Gastrocnemius medialis (tissue), 4 donors: Measurements from ENCODE around the gene EMB. TPM values are rescaled to one million over a fixed set of nuclear protein-coding genes. Genes with fewer than 3 reads are reported as not detected.
"Not testable (repeated sequence)": the region's sequence is repeated elsewhere in the genome, so short reads cannot be mapped to it uniquely, and the experiment has no call there.

Source experiments
- ATAC-seq, 2 donors: fragments of 150-250 bp; one replicate each; pipeline ENCODE4 v1.9.1; 2016
- DNase-seq, 2 donors: peaks; one replicate each; pipeline ENCODE4 v3.0.0-alpha.2; 2019
- H3K27ac ChIP-seq, 4 donors: fragments of 200-600 bp; sonication (generic); 1 replicate in 1 of 4; 2 replicates in 3 of 4; pipeline ENCODE4 v1.5.1; 2016 to 2018; ENCODE audit warnings: mild to moderate bottlenecking in 2 of 4, moderate library complexity in 1 of 4
- H3K27me3 ChIP-seq, 3 donors: fragments of 200-600 bp; sonication (generic) in 2 of 3; 1 replicate in 1 of 3; 2 replicates in 2 of 3; pipeline versions ENCODE4 v1.5.1 to v1.6.0; 2016 to 2019; ENCODE audit warnings: mild to moderate bottlenecking in 1 of 3, moderate library complexity in 1 of 3
- H3K36me3 ChIP-seq, 2 donors: fragments of 200-600 bp; sonication (generic) in 1 of 2; one replicate each; pipeline ENCODE4 v1.5.1; 2017 to 2018
- H3K4me1 ChIP-seq, 2 donors: fragments of 200-600 bp; sonication (generic) in 1 of 2; one replicate each; pipeline ENCODE4 v1.5.1; 2016 to 2017; ENCODE audit warnings: mild to moderate bottlenecking in 2 of 2
- H3K4me3 ChIP-seq, 4 donors: fragments of 200-600 bp; sonication (generic) in 3 of 4; 1 replicate in 1 of 4; 2 replicates in 3 of 4; pipeline ENCODE4 v1.5.1; 2016 to 2019; ENCODE audit warnings: mild to moderate bottlenecking in 2 of 4
- H3K9me3 ChIP-seq, 3 donors: fragments of 200-600 bp; sonication (generic) in 2 of 3; 1 replicate in 1 of 3; 2 replicates in 2 of 3; pipeline ENCODE4 v1.5.1; 2016 to 2019
- CTCF ChIP-seq, 5 experiments: fragments of 450-650 bp in 3 of 5; fragments of 200-600 bp in 2 of 5; sonication (generic) in 2 of 5; IDR thresholded peaks in 4 of 5; conservative IDR thresholded peaks in 1 of 5; 1 replicate in 4 of 5; 2 replicates in 1 of 5; pipeline ENCODE4 v1.5.1; 2016 to 2019; ENCODE audit warnings: antibody characterized with exemption in 5 of 5, mild to moderate bottlenecking in 3 of 5, moderate library complexity in 3 of 5
- POLR2A ChIP-seq, 2 donors: fragments of 450-650 bp; IDR thresholded peaks; one replicate each; pipeline ENCODE4 v1.6.1; 2017; ENCODE audit warnings: antibody characterized with exemption in 2 of 2, mild to moderate bottlenecking in 2 of 2, moderate library complexity in 2 of 2
- in situ Hi-C, 4 donors: fragments of 200-750 bp; cut with MboI; loops; one replicate each; pipeline versions ENCODE4 v1.15.0 to v1.8.0; 2017; ENCODE audit warnings: low sequenced_read_pairs in 4 of 4
- intact Hi-C: fragments of 100-400 bp; cut with DNase I; formaldehyde crosslinking; loops from one replicate; pipeline ENCODE4 v1.15.1; 2023; ENCODE audit warnings: low total_unique reads
- total RNA-seq, 4 donors: library from RNA; depleted of rRNA; stranded (reverse); fragments of >200 nt; gene quantifications; one replicate each; pipeline versions ENCODE4 v1.1.0 to v1.2.3, GENCODE V29; 2016

The EMB gene
- total RNA-seq, 4 donors from 2014 or later: 1.9 to 5.3 (median 2.4) TPM

GRCh38 chr5:50445296-50445949 is 4.3 kb upstream of the EMB start:
- in situ Hi-C loops (no loop called here), intact Hi-C loops (no loop called here)
- Histone ChIP-seq H3K9me3 (no peaks in the 10 kb centered on the region), H3K36me3 (no peaks in the 10 kb centered on the region), H3K27me3 (peaks cover 0 to 8% (median 7%) of the 10 kb centered on the region in 3 donors), H3K4me1 (peaks cover 0 to 6% of the 10 kb centered on the region in 2 donors), H3K27ac (no peak overlapping the region), H3K4me3 (no peak overlapping the region)
- ATAC-seq (no peak), DNase-seq (no peak)
- no peak for TF ChIP-seq POLR2A (IDR thresholded peaks at IDR 0.05)
- no peak for TF ChIP-seq CTCF (IDR thresholded peaks at IDR 0.05 in 4 of 5, conservative IDR thresholded peaks at IDR 0.05 in 1 of 5)

GRCh38 chr5:50442559-50443539 is 1.8 kb upstream of the EMB start:
- H3K27ac ChIP-seq, H3K4me3 ChIP-seq, H3K4me1 ChIP-seq, intact Hi-C loops, in situ Hi-C loops, ATAC-seq, DNase-seq, H3K36me3 ChIP-seq, H3K27me3 ChIP-seq, H3K9me3 ChIP-seq: not testable (repeated sequence)

- TF ChIP-seq POLR2A (IDR thresholded peaks at IDR 0.05) (no peak), CTCF (IDR thresholded peaks at IDR 0.05 in 4 of 5, conservative IDR thresholded peaks at IDR 0.05 in 1 of 5) (no peak)
- ATAC-seq: no peak
- intact Hi-C loops (no loop called here), in situ Hi-C loops (no loop called here)
- H3K4me3 ChIP-seq: peak overlapping the region in 2 of 4 donors; percentile 32 to 36
- no peak overlapping the region for H3K27ac ChIP-seq
- no peaks in the 10 kb centered on the region for H3K9me3 ChIP-seq
- peaks cover 0 to 6% of the 10 kb centered on the region in 2 donors for H3K4me1 ChIP-seq
- no peak for DNase-seq
- peaks cover 0 to 8% (median 8%) of the 10 kb centered on the region in 3 donors for H3K27me3 ChIP-seq
- H3K36me3 ChIP-seq: no peaks in the 10 kb centered on the region
These were observed 436 bp upstream of the EMB start for GRCh38 chr5:50441493-50441955.

GRCh38 chr5:50439221-50439620 is 1.9 kb downstream of the EMB start:
- intact Hi-C loops: no loop called here
- Histone ChIP-seq H3K27me3 (peaks cover 0 to 8% (median 8%) of the 10 kb centered on the region in 3 donors), H3K4me1 (peaks cover 0 to 6% of the 10 kb centered on the region in 2 donors), H3K9me3 (no peaks in the 10 kb centered on the region), H3K36me3 (no peaks in the 10 kb centered on the region), H3K27ac (no peak overlapping the region), H3K4me3 (no peak overlapping the region)
- DNase-seq (no peak), ATAC-seq (no peak)
- in situ Hi-C loops: no loop called here
- TF ChIP-seq CTCF (IDR thresholded peaks at IDR 0.05 in 4 of 5, conservative IDR thresholded peaks at IDR 0.05 in 1 of 5): no peak

GRCh38 chr5:50438060-50438459 is 3.0 kb downstream of the EMB start:
- intact Hi-C loops, H3K27me3 ChIP-seq, H3K9me3 ChIP-seq, H3K4me1 ChIP-seq, H3K4me3 ChIP-seq, in situ Hi-C loops, DNase-seq, H3K36me3 ChIP-seq, ATAC-seq, H3K27ac ChIP-seq: not testable (repeated sequence)
